Uterus (tissue), 2 donors: Measurements from ENCODE around the gene RNF208.

Source experiments
- POLR2A ChIP-seq, 2 donors: fragments of 450-650 bp; IDR thresholded peaks; one replicate each; pipeline ENCODE4 v1.6.1; 2016; ENCODE audit warnings: antibody characterized with exemption in 2 of 2, mild to moderate bottlenecking in 1 of 2, moderate library complexity in 1 of 2
- TF ChIP-seq, protein P1 (sequence below), 4 experiments: fragments of 200-600 bp in 2 of 4; fragments of 450-650 bp in 2 of 4; sonication (generic) in 2 of 4; IDR thresholded peaks; one replicate each; pipeline ENCODE4 v1.5.1; 2016 to 2019; ENCODE audit warnings: antibody characterized with exemption in 4 of 4, mild to moderate bottlenecking in 2 of 4, moderate library complexity in 1 of 4

DNA sequence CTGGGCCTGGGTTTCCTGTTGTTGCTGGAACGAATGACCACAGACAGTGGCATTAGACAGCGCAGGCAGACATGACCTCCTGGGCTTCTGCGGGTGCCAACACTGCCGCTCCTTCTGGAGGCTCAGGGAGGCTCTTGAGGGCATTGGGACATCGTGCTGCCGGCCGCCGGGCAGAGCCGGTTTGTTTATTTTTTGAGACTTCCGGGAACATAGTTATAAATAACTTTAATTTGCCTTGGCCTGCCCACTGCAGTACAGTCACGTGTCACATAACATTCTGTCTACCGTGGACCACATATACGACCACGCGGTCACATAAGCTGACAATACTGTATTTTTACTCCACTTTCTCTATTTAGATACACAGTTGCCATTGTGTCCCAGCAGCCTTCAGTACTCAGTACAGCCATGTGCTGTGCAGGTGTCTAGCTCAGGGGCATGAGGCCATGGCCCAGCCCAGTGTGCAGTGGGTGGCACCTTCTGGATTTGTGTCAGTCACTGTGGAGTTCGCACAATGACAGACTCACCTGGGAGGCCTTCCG, 47.3 kb upstream of the RNF208 start:
- TF ChIP-seq, protein P1, sequence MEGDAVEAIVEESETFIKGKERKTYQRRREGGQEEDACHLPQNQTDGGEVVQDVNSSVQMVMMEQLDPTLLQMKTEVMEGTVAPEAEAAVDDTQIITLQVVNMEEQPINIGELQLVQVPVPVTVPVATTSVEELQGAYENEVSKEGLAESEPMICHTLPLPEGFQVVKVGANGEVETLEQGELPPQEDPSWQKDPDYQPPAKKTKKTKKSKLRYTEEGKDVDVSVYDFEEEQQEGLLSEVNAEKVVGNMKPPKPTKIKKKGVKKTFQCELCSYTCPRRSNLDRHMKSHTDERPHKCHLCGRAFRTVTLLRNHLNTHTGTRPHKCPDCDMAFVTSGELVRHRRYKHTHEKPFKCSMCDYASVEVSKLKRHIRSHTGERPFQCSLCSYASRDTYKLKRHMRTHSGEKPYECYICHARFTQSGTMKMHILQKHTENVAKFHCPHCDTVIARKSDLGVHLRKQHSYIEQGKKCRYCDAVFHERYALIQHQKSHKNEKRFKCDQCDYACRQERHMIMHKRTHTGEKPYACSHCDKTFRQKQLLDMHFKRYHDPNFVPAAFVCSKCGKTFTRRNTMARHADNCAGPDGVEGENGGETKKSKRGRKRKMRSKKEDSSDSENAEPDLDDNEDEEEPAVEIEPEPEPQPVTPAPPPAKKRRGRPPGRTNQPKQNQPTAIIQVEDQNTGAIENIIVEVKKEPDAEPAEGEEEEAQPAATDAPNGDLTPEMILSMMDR (IDR thresholded peaks at IDR 0.05): no peak
- TF ChIP-seq POLR2A (IDR thresholded peaks at IDR 0.05): no peak
